Endothelial cell of umbilical vein (primary cell): ENCODE results near the gene CDC34. TPM values are rescaled to one million over a fixed set of nuclear protein-coding genes. Genes with fewer than 3 reads are reported as not detected.

Experiments
- BruUV-seq: library from RNA; stranded (reverse); fragments of 400-500 nt; replicated peaks from 2 replicates; lab custom pipeline; 2021; lab: Mats Ljungman, UMichigan
- CTCF ChIA-PET: fragments of 300-600, 350-600 bp; sonication (Branson Sonifier 250); formaldehyde crosslinking; loops from one replicate; lab custom pipeline; 2021; ENCODE audit warnings: antibody characterized with exemption, inconsistent platforms; lab: Charles Lee
- POLR2A ChIA-PET: fragments of 300-600, 350-600 bp; sonication (Branson Sonifier 250); formaldehyde crosslinking; loops from one replicate; lab custom pipeline; 2021; ENCODE audit warnings: antibody characterized with exemption, inconsistent platforms; lab: Charles Lee
- DNase-seq: peaks from one replicate; pipeline ENCODE4 v3.0.0-alpha.2; 2011; ENCODE audit warnings: low read depth, low spot score
- FAIRE-seq: peaks from 2 replicates; lab custom pipeline; 2011; peaks lifted over from hg19 to GRCh38; lab: Jason Lieb, UNC
- H2AFZ ChIP-seq: 2 replicates; pipeline ENCODE4 v1.6.0; 2012; ENCODE audit warnings: low read depth, low read length, control low read depth, inconsistent platforms
- H3K27ac ChIP-seq: 2 replicates; pipeline ENCODE4 v1.5.1; 2011; ENCODE audit warnings: low read depth, mild to moderate bottlenecking, control low read depth, low read length, moderate library complexity; ENCODE audit not compliant: insufficient read depth
- H3K27me3 ChIP-seq, 2 experiments: 2 replicates each; pipeline versions ENCODE4 v1.6.0 to v1.6.1; 2011; ENCODE audit warnings: low read length in 2 of 2, mixed read lengths in 1 of 2; ENCODE audit not compliant: control insufficient read depth in 2 of 2, insufficient read depth in 2 of 2
- H3K36me3 ChIP-seq, 2 experiments: 2 replicates in 1 of 2; 3 replicates in 1 of 2; pipeline ENCODE4 v1.5.1; 2011; ENCODE audit warnings: low read length in 2 of 2, mild to moderate bottlenecking in 1 of 2, moderate library complexity in 1 of 2; ENCODE audit not compliant: control insufficient read depth in 2 of 2, insufficient read depth in 2 of 2; ENCODE audit errors: extremely low read depth in 1 of 2
- H3K4me1 ChIP-seq: 3 replicates; pipeline ENCODE4 v1.5.1; 2011; ENCODE audit warnings: mild to moderate bottlenecking, low read length; ENCODE audit not compliant: control insufficient read depth, insufficient read depth; ENCODE audit errors: extremely low read depth
- H3K4me2 ChIP-seq: 2 replicates; pipeline ENCODE4 v1.6.1; 2011; ENCODE audit warnings: low read length, control low read depth, mixed read lengths; ENCODE audit not compliant: insufficient read depth
- H3K4me3 ChIP-seq, 3 experiments: fragments of 200-600 bp in 1 of 3; sonication (generic), shearing (Covaris generic) in 1 of 3; replicated peaks in 1 of 3; 2 replicates each; pipeline ENCODE4 v1.5.1; 2011 to 2016; ENCODE audit warnings: control low read depth in 3 of 3, low read length in 3 of 3, mild to moderate bottlenecking in 2 of 3, inconsistent platforms in 1 of 3, low read depth in 1 of 3, moderate library complexity in 1 of 3; ENCODE audit not compliant: insufficient read depth in 1 of 3
- H3K79me2 ChIP-seq: 2 replicates; pipeline ENCODE4 v1.6.0; 2012; ENCODE audit warnings: low read length, inconsistent platforms; ENCODE audit not compliant: control insufficient read depth, insufficient read depth
- H3K9ac ChIP-seq: replicated peaks from 2 replicates; pipeline ENCODE3; 2011; ENCODE audit warnings: low read length, control low read depth; ENCODE audit not compliant: insufficient read depth; ENCODE audit errors: extremely low read depth
- H3K9me1 ChIP-seq: replicated peaks from 3 replicates; pipeline ENCODE4 v1.6.0; 2011; ENCODE audit warnings: mild to moderate bottlenecking, low read length; ENCODE audit not compliant: control insufficient read depth, insufficient read depth; ENCODE audit errors: extremely low read depth
- H3K9me3 ChIP-seq: replicated peaks from 2 replicates; pipeline ENCODE4 v1.5.1; 2012; ENCODE audit warnings: low read length, inconsistent platforms; ENCODE audit not compliant: control insufficient read depth, insufficient read depth
- H4K20me1 ChIP-seq: replicated peaks from 2 replicates; pipeline ENCODE3; 2011; ENCODE audit warnings: mild to moderate bottlenecking, low read length; ENCODE audit not compliant: control insufficient read depth, insufficient read depth; ENCODE audit errors: extremely low read depth
- EZH2 ChIP-seq: IDR thresholded peaks from 2 replicates; pipeline ENCODE4 v1.6.1; 2012; ENCODE audit warnings: borderline replicate concordance, low read depth, mild to moderate bottlenecking, moderate library complexity, low read length, inconsistent platforms; ENCODE audit not compliant: severe bottlenecking
- FOS ChIP-seq: IDR thresholded peaks from 2 replicates; pipeline ENCODE4 v1.6.1; 2011; ENCODE audit warnings: mild to moderate bottlenecking, low read length, moderate library complexity, borderline replicate concordance; ENCODE audit not compliant: insufficient read depth
- GATA2 ChIP-seq: IDR thresholded peaks from 2 replicates; pipeline ENCODE4 v1.7.0; 2011; ENCODE audit warnings: low read depth, mild to moderate bottlenecking, moderate library complexity, mixed read lengths, low read length; ENCODE audit not compliant: insufficient read length, insufficient read depth
- JUN ChIP-seq: IDR thresholded peaks from 2 replicates; pipeline ENCODE4 v1.6.1; 2011; ENCODE audit warnings: borderline replicate concordance, low read depth; ENCODE audit not compliant: insufficient read length, insufficient read depth
- MAX ChIP-seq: IDR thresholded peaks from 2 replicates; pipeline ENCODE4 v1.6.1; 2011; ENCODE audit not compliant: insufficient read depth, insufficient read length
- MYC ChIP-seq: IDR thresholded peaks from one replicate; pipeline ENCODE4 v1.6.1; 2011; ENCODE audit warnings: mild to moderate bottlenecking, low read depth, low read length
- POLR2A ChIP-seq: IDR thresholded peaks from 2 replicates; pipeline ENCODE4 v1.6.1; 2012; ENCODE audit warnings: low read depth, mild to moderate bottlenecking, control low read depth, low read length
- POLR2AphosphoS5 ChIP-seq: IDR thresholded peaks from 2 replicates; pipeline ENCODE4 v1.6.1; 2012; ENCODE audit warnings: low read depth, mild to moderate bottlenecking, control low read depth, low read length, moderate library complexity; ENCODE audit not compliant: insufficient read depth
- dilution Hi-C: fragments of 300-500 bp; cut with MboI; formaldehyde crosslinking; loops from one replicate; pipeline ENCODE4 v1.15.0; 2019; ENCODE audit warnings: low sequenced_read_pairs; ENCODE audit not compliant: extremely low pct_ligation_motif_present
- intact Hi-C: fragments of 100-400 bp; cut with micrococcal nuclease; formaldehyde crosslinking; loops from one replicate; pipeline ENCODE4 v1.10.0; 2022
- polyA plus RNA-seq, 4 experiments: library from polyadenylated mRNA; depleted of rRNA in 3 of 4; stranded (reverse) in 3 of 4; unstranded in 1 of 4; fragments of >200 nt; gene quantifications; 2 replicates each; pipeline versions ENCODE4 v1.2.1 to v1.2.3, GENCODE V29; 2011 to 2012; ENCODE audit warnings: missing spikeins in 1 of 4
- total RNA-seq: library from RNA; stranded (reverse); gene quantifications from 2 replicates; pipeline ENCODE4 v1.2.3, GENCODE V29; 2021
- TF ChIP-seq, protein P1 (sequence below), 2 donors: IDR thresholded peaks; 1 replicate in 1 of 2; 2 replicates in 1 of 2; pipeline ENCODE4 v1.5.1; 2011; ENCODE audit warnings: low read length in 2 of 2, mild to moderate bottlenecking in 2 of 2, moderate library complexity in 2 of 2, control low read depth in 1 of 2, inconsistent platforms in 1 of 2, low read depth in 1 of 2; ENCODE audit not compliant: insufficient read depth in 1 of 2; ENCODE audit errors: extremely low read depth in 1 of 2

Gene CDC34
- total and polyA plus RNA-seq, 2 donors (not counting 3 experiments of a cell fraction or from before 2014, with no cell fraction given), result 90.4 to 92.9 TPM

- dilution Hi-C loops, result no loop called here
- H3K27me3 ChIP-seq, result no peaks in the 10 kb centered on the region
- intact Hi-C loops, result no loop called here
- no peak overlapping the region for H3K27ac ChIP-seq
- no peak overlapping the region for H3K9ac ChIP-seq
- H3K36me3 ChIP-seq, result no peaks in the 10 kb centered on the region
- FAIRE-seq (no peak), DNase-seq (no peak)
- no peaks in the 10 kb centered on the region for H4K20me1 ChIP-seq
- no TSS peak for BruUV-seq
- no peak overlapping the region for H2AFZ ChIP-seq
- H3K4me3 ChIP-seq, result no peak overlapping the region
- ChIA-PET POLR2A (no interaction called here), CTCF (no interaction called here)
- no peaks in the 10 kb centered on the region for H3K9me3 ChIP-seq
- peaks cover 8% of the 10 kb centered on the region for H3K4me1 ChIP-seq
- H3K79me2 ChIP-seq, result no peaks in the 10 kb centered on the region
- H3K9me1 ChIP-seq, result no peaks in the 10 kb centered on the region
- H3K4me2 ChIP-seq, result no peak overlapping the region
- TF ChIP-seq EZH2 (no peak), JUN (no peak), MYC (no peak), MAX (no peak), FOS (no peak), POLR2AphosphoS5 (no peak), POLR2A (no peak), GATA2 (no peak)
- TF ChIP-seq, protein P1, sequence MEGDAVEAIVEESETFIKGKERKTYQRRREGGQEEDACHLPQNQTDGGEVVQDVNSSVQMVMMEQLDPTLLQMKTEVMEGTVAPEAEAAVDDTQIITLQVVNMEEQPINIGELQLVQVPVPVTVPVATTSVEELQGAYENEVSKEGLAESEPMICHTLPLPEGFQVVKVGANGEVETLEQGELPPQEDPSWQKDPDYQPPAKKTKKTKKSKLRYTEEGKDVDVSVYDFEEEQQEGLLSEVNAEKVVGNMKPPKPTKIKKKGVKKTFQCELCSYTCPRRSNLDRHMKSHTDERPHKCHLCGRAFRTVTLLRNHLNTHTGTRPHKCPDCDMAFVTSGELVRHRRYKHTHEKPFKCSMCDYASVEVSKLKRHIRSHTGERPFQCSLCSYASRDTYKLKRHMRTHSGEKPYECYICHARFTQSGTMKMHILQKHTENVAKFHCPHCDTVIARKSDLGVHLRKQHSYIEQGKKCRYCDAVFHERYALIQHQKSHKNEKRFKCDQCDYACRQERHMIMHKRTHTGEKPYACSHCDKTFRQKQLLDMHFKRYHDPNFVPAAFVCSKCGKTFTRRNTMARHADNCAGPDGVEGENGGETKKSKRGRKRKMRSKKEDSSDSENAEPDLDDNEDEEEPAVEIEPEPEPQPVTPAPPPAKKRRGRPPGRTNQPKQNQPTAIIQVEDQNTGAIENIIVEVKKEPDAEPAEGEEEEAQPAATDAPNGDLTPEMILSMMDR (IDR thresholded peaks at IDR 0.05; ENCODE audit: extremely low read depth in 1 of 2, insufficient read depth in 1 of 2, low read depth in 1 of 2, low read length in 2 of 2), result no peak
Measured at GRCh38 chr19:566844-567243, 35.3 kb downstream of the CDC34 start.
